ENCODE results near the gene TRIM10.

Gene TRIM10

DNA sequence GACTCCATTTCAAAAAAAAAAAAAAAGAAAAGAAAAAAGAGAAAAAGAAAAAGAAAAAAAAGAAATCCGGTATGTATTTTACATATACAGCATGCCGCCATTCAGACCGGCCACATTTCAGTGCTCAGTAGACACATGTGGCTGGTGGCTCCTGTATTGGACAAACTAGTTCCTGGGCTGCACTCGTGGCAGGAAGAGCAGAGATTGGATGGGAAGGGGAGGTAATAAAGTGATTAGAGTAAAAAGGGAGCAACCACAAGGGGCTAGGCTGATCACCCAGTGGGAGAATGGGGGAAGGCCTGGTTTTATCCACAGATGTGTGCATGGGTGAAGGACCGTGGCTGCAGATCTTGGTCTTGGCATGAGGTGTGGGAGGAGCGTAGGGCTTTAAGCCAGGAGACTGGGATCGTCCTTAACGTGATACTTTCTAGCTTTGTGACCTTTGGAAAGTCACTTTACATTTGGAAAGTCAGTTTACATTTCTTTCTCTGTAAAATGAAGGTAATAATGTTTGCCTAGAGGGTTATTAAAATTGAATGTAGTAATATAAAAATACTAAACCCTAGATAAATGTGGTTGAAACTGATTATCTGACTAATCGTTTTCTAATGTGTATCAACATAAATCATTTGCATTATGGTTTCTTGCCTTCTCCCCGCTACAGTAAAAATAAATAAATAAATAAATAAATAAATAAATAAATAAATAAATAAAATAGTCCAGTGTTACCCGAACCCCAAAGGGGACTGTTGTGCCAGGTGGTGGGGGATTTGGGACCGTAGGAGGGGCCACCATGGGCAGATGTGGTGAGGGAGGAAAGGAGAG is 1.5 kb upstream of the TRIM10 start (continued):
- TF ChIP-seq MEIS1 (CRISPR knock-in tag; IDR thresholded peaks at IDR 0.05; ENCODE audit: borderline replicate concordance) (no peak), ZNF623 (tag by site-specific recombination; IDR thresholded peaks at IDR 0.05) (peak; percentile 93), OSR2 (tag by site-specific recombination; IDR thresholded peaks at IDR 0.05) (no peak), ZNF138 (tag by site-specific recombination; IDR thresholded peaks at IDR 0.05; ENCODE audit: borderline replicate concordance) (peak; percentile 98; the same call in 1 of the 2 replicates), ZNF114 (tag by site-specific recombination; IDR thresholded peaks at IDR 0.05) (no peak), ZNF37A (tag by site-specific recombination; IDR thresholded peaks at IDR 0.05) (no peak), ZNF785 (tag by site-specific recombination; IDR thresholded peaks at IDR 0.05) (no peak), ZNF549 (tag by site-specific recombination; IDR thresholded peaks at IDR 0.05) (no peak), ZFP41 (tag by site-specific recombination; IDR thresholded peaks at IDR 0.05; ENCODE audit: borderline replicate concordance) (no peak), ZNF121 (tag by site-specific recombination; IDR thresholded peaks at IDR 0.05) (peak; percentile 82), ZNF2 (tag by site-specific recombination; IDR thresholded peaks at IDR 0.05) (no peak), ZNF664 (tag by site-specific recombination; IDR thresholded peaks at IDR 0.05) (peak; percentile 96), ZNF76 (tag by site-specific recombination; IDR thresholded peaks at IDR 0.05; ENCODE audit: borderline replicate concordance, low read depth) (no peak), ZSCAN16 (tag by site-specific recombination; IDR thresholded peaks at IDR 0.05) (no peak), OVOL3 (tag by site-specific recombination; IDR thresholded peaks at IDR 0.05) (no peak), ZNF747 (tag by site-specific recombination; IDR thresholded peaks at IDR 0.05) (no peak), ZNF560 (tag by site-specific recombination; IDR thresholded peaks at IDR 0.05; ENCODE audit: borderline replicate concordance) (peak; percentile 98), ZNF473 (tag by site-specific recombination; IDR thresholded peaks at IDR 0.05) (no peak), ZFP3 (tag by site-specific recombination; IDR thresholded peaks at IDR 0.05; ENCODE audit: low read depth) (peak; percentile 70; the same call in 1 of the 2 replicates), ZNF394 (tag by site-specific recombination; IDR thresholded peaks at IDR 0.05; ENCODE audit: borderline replicate concordance) (peak; percentile 100)
- TF ChIP-seq, protein P1, sequence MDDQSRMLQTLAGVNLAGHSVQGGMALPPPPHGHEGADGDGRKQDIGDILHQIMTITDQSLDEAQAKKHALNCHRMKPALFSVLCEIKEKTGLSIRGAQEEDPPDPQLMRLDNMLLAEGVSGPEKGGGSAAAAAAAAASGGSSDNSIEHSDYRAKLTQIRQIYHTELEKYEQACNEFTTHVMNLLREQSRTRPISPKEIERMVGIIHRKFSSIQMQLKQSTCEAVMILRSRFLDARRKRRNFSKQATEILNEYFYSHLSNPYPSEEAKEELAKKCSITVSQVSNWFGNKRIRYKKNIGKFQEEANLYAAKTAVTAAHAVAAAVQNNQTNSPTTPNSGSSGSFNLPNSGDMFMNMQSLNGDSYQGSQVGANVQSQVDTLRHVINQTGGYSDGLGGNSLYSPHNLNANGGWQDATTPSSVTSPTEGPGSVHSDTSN (CRISPR knock-in tag; IDR thresholded peaks at IDR 0.05): no peak
- TF ChIP-seq, protein P2, sequence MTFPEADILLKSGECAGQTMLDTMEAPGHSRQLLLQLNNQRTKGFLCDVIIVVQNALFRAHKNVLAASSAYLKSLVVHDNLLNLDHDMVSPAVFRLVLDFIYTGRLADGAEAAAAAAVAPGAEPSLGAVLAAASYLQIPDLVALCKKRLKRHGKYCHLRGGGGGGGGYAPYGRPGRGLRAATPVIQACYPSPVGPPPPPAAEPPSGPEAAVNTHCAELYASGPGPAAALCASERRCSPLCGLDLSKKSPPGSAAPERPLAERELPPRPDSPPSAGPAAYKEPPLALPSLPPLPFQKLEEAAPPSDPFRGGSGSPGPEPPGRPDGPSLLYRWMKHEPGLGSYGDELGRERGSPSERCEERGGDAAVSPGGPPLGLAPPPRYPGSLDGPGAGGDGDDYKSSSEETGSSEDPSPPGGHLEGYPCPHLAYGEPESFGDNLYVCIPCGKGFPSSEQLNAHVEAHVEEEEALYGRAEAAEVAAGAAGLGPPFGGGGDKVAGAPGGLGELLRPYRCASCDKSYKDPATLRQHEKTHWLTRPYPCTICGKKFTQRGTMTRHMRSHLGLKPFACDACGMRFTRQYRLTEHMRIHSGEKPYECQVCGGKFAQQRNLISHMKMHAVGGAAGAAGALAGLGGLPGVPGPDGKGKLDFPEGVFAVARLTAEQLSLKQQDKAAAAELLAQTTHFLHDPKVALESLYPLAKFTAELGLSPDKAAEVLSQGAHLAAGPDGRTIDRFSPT (tag by site-specific recombination; IDR thresholded peaks at IDR 0.05): no peak; the same call in 1 of the 2 replicates
- TF ChIP-seq, protein P3, sequence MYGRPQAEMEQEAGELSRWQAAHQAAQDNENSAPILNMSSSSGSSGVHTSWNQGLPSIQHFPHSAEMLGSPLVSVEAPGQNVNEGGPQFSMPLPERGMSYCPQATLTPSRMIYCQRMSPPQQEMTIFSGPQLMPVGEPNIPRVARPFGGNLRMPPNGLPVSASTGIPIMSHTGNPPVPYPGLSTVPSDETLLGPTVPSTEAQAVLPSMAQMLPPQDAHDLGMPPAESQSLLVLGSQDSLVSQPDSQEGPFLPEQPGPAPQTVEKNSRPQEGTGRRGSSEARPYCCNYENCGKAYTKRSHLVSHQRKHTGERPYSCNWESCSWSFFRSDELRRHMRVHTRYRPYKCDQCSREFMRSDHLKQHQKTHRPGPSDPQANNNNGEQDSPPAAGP (tag by site-specific recombination; IDR thresholded peaks at IDR 0.05): no peak
- TF ChIP-seq, protein P4, sequence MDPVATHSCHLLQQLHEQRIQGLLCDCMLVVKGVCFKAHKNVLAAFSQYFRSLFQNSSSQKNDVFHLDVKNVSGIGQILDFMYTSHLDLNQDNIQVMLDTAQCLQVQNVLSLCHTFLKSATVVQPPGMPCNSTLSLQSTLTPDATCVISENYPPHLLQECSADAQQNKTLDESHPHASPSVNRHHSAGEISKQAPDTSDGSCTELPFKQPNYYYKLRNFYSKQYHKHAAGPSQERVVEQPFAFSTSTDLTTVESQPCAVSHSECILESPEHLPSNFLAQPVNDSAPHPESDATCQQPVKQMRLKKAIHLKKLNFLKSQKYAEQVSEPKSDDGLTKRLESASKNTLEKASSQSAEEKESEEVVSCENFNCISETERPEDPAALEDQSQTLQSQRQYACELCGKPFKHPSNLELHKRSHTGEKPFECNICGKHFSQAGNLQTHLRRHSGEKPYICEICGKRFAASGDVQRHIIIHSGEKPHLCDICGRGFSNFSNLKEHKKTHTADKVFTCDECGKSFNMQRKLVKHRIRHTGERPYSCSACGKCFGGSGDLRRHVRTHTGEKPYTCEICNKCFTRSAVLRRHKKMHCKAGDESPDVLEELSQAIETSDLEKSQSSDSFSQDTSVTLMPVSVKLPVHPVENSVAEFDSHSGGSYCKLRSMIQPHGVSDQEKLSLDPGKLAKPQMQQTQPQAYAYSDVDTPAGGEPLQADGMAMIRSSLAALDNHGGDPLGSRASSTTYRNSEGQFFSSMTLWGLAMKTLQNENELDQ (tag by site-specific recombination; IDR thresholded peaks at IDR 0.05; ENCODE audit: low read depth): no peak
- TF ChIP-seq, protein P5, sequence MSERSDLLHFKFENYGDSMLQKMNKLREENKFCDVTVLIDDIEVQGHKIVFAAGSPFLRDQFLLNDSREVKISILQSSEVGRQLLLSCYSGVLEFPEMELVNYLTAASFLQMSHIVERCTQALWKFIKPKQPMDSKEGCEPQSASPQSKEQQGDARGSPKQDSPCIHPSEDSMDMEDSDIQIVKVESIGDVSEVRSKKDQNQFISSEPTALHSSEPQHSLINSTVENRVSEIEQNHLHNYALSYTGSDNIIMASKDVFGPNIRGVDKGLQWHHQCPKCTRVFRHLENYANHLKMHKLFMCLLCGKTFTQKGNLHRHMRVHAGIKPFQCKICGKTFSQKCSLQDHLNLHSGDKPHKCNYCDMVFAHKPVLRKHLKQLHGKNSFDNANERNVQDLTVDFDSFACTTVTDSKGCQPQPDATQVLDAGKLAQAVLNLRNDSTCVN (tag by site-specific recombination; optimal IDR thresholded peaks at IDR 0.05): no peak
- TF ChIP-seq, protein P6, sequence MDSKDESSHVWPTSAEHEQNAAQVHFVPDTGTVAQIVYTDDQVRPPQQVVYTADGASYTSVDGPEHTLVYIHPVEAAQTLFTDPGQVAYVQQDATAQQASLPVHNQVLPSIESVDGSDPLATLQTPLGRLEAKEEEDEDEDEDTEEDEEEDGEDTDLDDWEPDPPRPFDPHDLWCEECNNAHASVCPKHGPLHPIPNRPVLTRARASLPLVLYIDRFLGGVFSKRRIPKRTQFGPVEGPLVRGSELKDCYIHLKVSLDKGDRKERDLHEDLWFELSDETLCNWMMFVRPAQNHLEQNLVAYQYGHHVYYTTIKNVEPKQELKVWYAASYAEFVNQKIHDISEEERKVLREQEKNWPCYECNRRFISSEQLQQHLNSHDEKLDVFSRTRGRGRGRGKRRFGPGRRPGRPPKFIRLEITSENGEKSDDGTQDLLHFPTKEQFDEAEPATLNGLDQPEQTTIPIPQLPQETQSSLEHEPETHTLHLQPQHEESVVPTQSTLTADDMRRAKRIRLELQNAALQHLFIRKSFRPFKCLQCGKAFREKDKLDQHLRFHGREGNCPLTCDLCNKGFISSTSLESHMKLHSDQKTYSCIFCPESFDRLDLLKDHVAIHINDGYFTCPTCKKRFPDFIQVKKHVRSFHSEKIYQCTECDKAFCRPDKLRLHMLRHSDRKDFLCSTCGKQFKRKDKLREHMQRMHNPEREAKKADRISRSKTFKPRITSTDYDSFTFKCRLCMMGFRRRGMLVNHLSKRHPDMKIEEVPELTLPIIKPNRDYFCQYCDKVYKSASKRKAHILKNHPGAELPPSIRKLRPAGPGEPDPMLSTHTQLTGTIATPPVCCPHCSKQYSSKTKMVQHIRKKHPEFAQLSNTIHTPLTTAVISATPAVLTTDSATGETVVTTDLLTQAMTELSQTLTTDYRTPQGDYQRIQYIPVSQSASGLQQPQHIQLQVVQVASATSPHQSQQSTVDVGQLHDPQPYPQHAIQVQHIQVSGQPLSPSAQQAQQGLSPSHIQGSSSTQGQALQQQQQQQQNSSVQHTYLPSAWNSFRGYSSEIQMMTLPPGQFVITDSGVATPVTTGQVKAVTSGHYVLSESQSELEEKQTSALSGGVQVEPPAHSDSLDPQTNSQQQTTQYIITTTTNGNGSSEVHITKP (tag by site-specific recombination; IDR thresholded peaks at IDR 0.05): no peak
